Measurements from ENCODE around the gene SUN1.
"Not testable (repeated sequence)": the region's sequence is repeated elsewhere in the genome, so short reads cannot be mapped to it uniquely, and the experiment has no call there.

Gene SUN1

GRCh38 chr7:835021-835420 is 2.7 kb downstream of the SUN1 start:
- DNase-seq, result no peak

GRCh38 chr7:835485-836401 is 3.5 kb downstream of the SUN1 start:
- no peak for DNase-seq

- DNase-seq, result no peak
Measured at GRCh38 chr7:836429-836828, 4.2 kb downstream of the SUN1 start.

GRCh38 chr7:837001-837400 is 4.7 kb downstream of the SUN1 start:
- no peak for DNase-seq

- DNase-seq, result no peak
Measured at GRCh38 chr7:840001-840600, 7.8 kb downstream of the SUN1 start.

GRCh38 chr7:841943-842342 is 9.7 kb downstream of the SUN1 start:
- DNase-seq, result no peak

GRCh38 chr7:842431-843031 is 10.3 kb downstream of the SUN1 start:
- no peak for DNase-seq

GRCh38 chr7:843230-843629 is 11.0 kb downstream of the SUN1 start:
- DNase-seq, result no peak

- no peak for DNase-seq
Measured at GRCh38 chr7:844043-844442, 11.8 kb downstream of the SUN1 start.

GRCh38 chr7:844514-844913 is 12.2 kb downstream of the SUN1 start:
- no peak for DNase-seq

GRCh38 chr7:845091-845490 is 12.8 kb downstream of the SUN1 start:
- no peak for DNase-seq

- DNase-seq, result no peak
Measured at GRCh38 chr7:845731-846130, 13.5 kb downstream of the SUN1 start.

GRCh38 chr7:846958-847650 is 14.8 kb downstream of the SUN1 start:
- DNase-seq, result not testable (repeated sequence)

- DNase-seq, result not testable (repeated sequence)
Measured at GRCh38 chr7:847728-848127, 15.5 kb downstream of the SUN1 start.

- no peak for DNase-seq
Measured at GRCh38 chr7:849145-849544, 16.9 kb downstream of the SUN1 start.

- DNase-seq, result no peak
Measured at GRCh38 chr7:849781-850180, 17.5 kb downstream of the SUN1 start.

- DNase-seq, result no peak
Measured at GRCh38 chr7:851204-851603, 18.9 kb downstream of the SUN1 start.

GRCh38 chr7:853366-854117 is 21.3 kb downstream of the SUN1 start:
- no peak for DNase-seq

- DNase-seq, result no peak
Measured at GRCh38 chr7:854118-854775, 22.0 kb downstream of the SUN1 start.

- no peak for DNase-seq
Measured at GRCh38 chr7:855686-856369, 23.6 kb downstream of the SUN1 start.

- no peak for DNase-seq
Measured at GRCh38 chr7:856444-857095, 24.3 kb downstream of the SUN1 start.
